ENCODE measurements around the gene TEX48.

The TEX48 gene

DNA sequence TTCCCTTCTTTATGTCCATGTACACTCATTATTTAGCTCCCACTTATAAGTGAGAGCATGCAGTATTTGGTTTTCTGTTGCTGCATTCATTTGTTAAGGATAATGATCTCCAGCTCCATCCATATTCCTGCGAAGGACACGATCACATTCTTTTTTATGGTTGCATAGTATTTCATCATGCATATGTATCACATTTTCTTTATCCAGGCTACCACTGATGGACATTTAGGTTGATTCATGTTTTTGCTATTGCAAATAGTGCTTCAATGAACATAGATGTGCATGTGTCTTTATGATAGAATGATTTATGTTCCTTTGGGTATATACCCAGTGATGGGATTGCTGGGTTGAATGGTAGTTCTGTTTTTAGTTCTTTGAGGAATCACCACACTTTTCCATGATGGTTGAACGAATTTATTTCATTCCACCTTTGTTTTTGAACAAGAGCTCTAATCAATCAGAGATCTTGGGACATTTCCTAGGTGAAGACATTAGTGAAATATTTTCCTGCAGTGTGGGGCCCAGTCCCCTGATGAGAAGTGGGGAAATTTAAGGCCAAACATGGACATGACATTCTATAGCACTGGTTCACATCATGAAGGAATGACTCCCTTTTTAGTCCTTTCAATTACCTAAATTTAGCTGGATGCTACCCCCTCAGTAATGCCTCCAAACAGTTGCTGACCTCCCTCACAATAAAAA, 7.1 kb upstream of the TEX48 start:
- H4K8ac ChIP-seq (ENCODE audit: low read depth, low read length): no peak overlapping the region
- no peak overlapping the region for H3K18ac ChIP-seq (ENCODE audit: low read length)
- no peak overlapping the region for H4K5ac ChIP-seq (ENCODE audit: low read length)
- H2BK120ac ChIP-seq (ENCODE audit: low read depth, low read length): no peak overlapping the region
- no peak overlapping the region for H2BK5ac ChIP-seq (ENCODE audit: low read length)
- no peak overlapping the region for H3K23ac ChIP-seq (ENCODE audit: low read length)
- no peaks in the 10 kb centered on the region for H3K79me2 ChIP-seq (ENCODE audit: control insufficient read depth, insufficient read depth, low read length)
- H3K4me2 ChIP-seq (ENCODE audit: low read length): no peak overlapping the region
- no peak overlapping the region for H2AK5ac ChIP-seq (ENCODE audit: low read length)
- H3K56ac ChIP-seq (ENCODE audit: low read length): no peak overlapping the region
- H3K27ac ChIP-seq (ENCODE audit: low read depth, low read length): no peak overlapping the region
- H3K4me3 ChIP-seq (ENCODE audit: low read length): no peak overlapping the region
- no peaks in the 10 kb centered on the region for H3K36me3 ChIP-seq (ENCODE audit: control insufficient read depth, insufficient read depth, low read length)
- H3K79me1 ChIP-seq (ENCODE audit: low read length): no peaks in the 10 kb centered on the region
- H3K4me1 ChIP-seq (ENCODE audit: control insufficient read depth, low read depth, low read length): no peaks in the 10 kb centered on the region
- no peak overlapping the region for H3K4ac ChIP-seq (ENCODE audit: low read depth, low read length)
- no peak for DNase-seq
- H2BK15ac ChIP-seq (replicated peaks; ENCODE audit: low read depth): no peak overlapping the region
- H3K27me3 ChIP-seq (ENCODE audit: insufficient read depth, low read length, poor library complexity): no peaks in the 10 kb centered on the region
- no peak overlapping the region for H3K9ac ChIP-seq (ENCODE audit: low read length)
- WGBS (ENCODE audit: extremely low coverage, insufficient coverage, low lambda C conversion rate): no CpG with 5 or more reads among the region's 3 CpGs

GRCh38 chr9:114688379-114688778, 6.4 kb upstream of the TEX48 start:
- no peak for DNase-seq
- Histone ChIP-seq H2BK5ac (ENCODE audit: low read length) (no peak overlapping the region), H3K27me3 (ENCODE audit: insufficient read depth, low read length, poor library complexity) (no peaks in the 10 kb centered on the region), H3K4ac (ENCODE audit: low read depth, low read length) (no peak overlapping the region), H2AK5ac (ENCODE audit: low read length) (no peak overlapping the region), H2BK15ac (replicated peaks; ENCODE audit: low read depth) (no peak overlapping the region), H3K27ac (ENCODE audit: low read depth, low read length) (no peak overlapping the region), H3K4me1 (ENCODE audit: control insufficient read depth, low read depth, low read length) (no peaks in the 10 kb centered on the region), H3K23ac (ENCODE audit: low read length) (no peak overlapping the region), H3K79me1 (ENCODE audit: low read length) (no peaks in the 10 kb centered on the region), H3K4me2 (ENCODE audit: low read length) (no peak overlapping the region), H2BK120ac (ENCODE audit: low read depth, low read length) (no peak overlapping the region), H4K5ac (ENCODE audit: low read length) (no peak overlapping the region), H3K56ac (ENCODE audit: low read length) (no peak overlapping the region), H3K18ac (ENCODE audit: low read length) (no peak overlapping the region), H3K36me3 (ENCODE audit: control insufficient read depth, insufficient read depth, low read length) (no peaks in the 10 kb centered on the region), H3K4me3 (ENCODE audit: low read length) (no peak overlapping the region), H3K9ac (ENCODE audit: low read length) (no peak overlapping the region), H3K79me2 (ENCODE audit: control insufficient read depth, insufficient read depth, low read length) (no peaks in the 10 kb centered on the region), H4K8ac (ENCODE audit: low read depth, low read length) (no peak overlapping the region)
- no CpG with 5 or more reads among the region's 4 CpGs for WGBS (ENCODE audit: extremely low coverage, insufficient coverage, low lambda C conversion rate)

DNA sequence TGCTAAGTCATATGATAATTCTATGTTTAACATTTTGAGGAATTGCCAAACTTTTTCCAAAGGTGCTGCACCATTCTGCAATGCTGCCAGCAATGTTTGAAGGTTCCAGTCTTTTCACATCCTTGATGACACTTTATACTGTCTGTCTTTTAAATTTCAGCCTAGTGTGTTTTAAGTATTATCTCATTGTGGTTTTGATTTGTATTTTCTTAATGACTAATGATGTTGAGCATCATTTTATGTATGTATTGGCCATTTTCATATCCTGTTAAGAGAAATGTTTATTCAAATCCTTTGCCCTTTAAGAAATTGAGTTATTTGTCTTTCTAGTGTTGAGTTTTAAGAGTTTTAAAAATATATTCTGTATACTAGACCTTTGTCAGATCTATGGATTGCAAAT, 5.0 kb upstream of the TEX48 start:
- no peak overlapping the region for H3K4me2 ChIP-seq (ENCODE audit: low read length)
- no peak overlapping the region for H3K23ac ChIP-seq (ENCODE audit: low read length)
- H3K4ac ChIP-seq (ENCODE audit: low read depth, low read length): no peak overlapping the region
- H2AK5ac ChIP-seq (ENCODE audit: low read length): no peak overlapping the region
- no peak overlapping the region for H2BK120ac ChIP-seq (ENCODE audit: low read depth, low read length)
- no peaks in the 10 kb centered on the region for H3K36me3 ChIP-seq (ENCODE audit: control insufficient read depth, insufficient read depth, low read length)
- no peak overlapping the region for H3K27ac ChIP-seq (ENCODE audit: low read depth, low read length)
- H3K79me2 ChIP-seq (ENCODE audit: control insufficient read depth, insufficient read depth, low read length): no peaks in the 10 kb centered on the region
- H3K4me1 ChIP-seq (ENCODE audit: control insufficient read depth, low read depth, low read length): no peaks in the 10 kb centered on the region
- H3K9ac ChIP-seq (ENCODE audit: low read length): no peak overlapping the region
- no peak overlapping the region for H4K8ac ChIP-seq (ENCODE audit: low read depth, low read length)
- H3K4me3 ChIP-seq (ENCODE audit: low read length): no peak overlapping the region
- no peaks in the 10 kb centered on the region for H3K27me3 ChIP-seq (ENCODE audit: insufficient read depth, low read length, poor library complexity)
- no peak overlapping the region for H4K5ac ChIP-seq (ENCODE audit: low read length)
- DNase-seq: no peak
- no peak overlapping the region for H2BK15ac ChIP-seq (replicated peaks; ENCODE audit: low read depth)
- H2BK5ac ChIP-seq (ENCODE audit: low read length): no peak overlapping the region
- no peak overlapping the region for H3K56ac ChIP-seq (ENCODE audit: low read length)
- no peak overlapping the region for H3K18ac ChIP-seq (ENCODE audit: low read length)
- no peaks in the 10 kb centered on the region for H3K79me1 ChIP-seq (ENCODE audit: low read length)

DNA sequence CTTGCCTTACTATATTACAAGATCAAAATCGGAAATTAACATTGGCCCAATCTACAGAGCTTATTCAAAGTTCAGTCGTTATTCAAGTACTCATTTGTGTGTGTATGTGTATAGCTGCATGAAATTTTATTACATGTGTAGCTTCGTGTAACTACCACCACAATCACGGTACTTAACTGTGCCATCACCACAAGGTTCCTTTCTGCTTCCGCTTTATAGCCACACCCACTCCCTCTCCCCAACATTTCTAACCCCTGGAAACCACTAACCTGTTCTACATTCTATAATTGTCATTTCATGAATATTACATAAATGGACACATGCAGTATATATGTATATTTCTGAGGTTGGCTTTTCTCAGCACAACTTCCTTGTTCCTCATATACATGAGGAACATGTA, 4.0 kb upstream of the TEX48 start:
- H3K4me1 ChIP-seq (ENCODE audit: control insufficient read depth, low read depth, low read length): no peaks in the 10 kb centered on the region
- H3K27me3 ChIP-seq (ENCODE audit: insufficient read depth, low read length, poor library complexity): no peaks in the 10 kb centered on the region
- DNase-seq: no peak
- no peaks in the 10 kb centered on the region for H3K36me3 ChIP-seq (ENCODE audit: control insufficient read depth, insufficient read depth, low read length)
- no peak overlapping the region for H3K27ac ChIP-seq (ENCODE audit: low read depth, low read length)
- H3K23ac ChIP-seq (ENCODE audit: low read length): no peak overlapping the region
- no peak overlapping the region for H2AK5ac ChIP-seq (ENCODE audit: low read length)
- H3K18ac ChIP-seq (ENCODE audit: low read length): no peak overlapping the region
- H4K8ac ChIP-seq (ENCODE audit: low read depth, low read length): no peak overlapping the region
- no peaks in the 10 kb centered on the region for H3K79me1 ChIP-seq (ENCODE audit: low read length)
- no peak overlapping the region for H3K4ac ChIP-seq (ENCODE audit: low read depth, low read length)
- no peak overlapping the region for H3K56ac ChIP-seq (ENCODE audit: low read length)
- H3K79me2 ChIP-seq (ENCODE audit: control insufficient read depth, insufficient read depth, low read length): no peaks in the 10 kb centered on the region
- no peak overlapping the region for H3K4me2 ChIP-seq (ENCODE audit: low read length)
- H2BK15ac ChIP-seq (replicated peaks; ENCODE audit: low read depth): no peak overlapping the region
- no peak overlapping the region for H2BK120ac ChIP-seq (ENCODE audit: low read depth, low read length)
- H2BK5ac ChIP-seq (ENCODE audit: low read length): no peak overlapping the region
- no peak overlapping the region for H4K5ac ChIP-seq (ENCODE audit: low read length)
- no peak overlapping the region for H3K4me3 ChIP-seq (ENCODE audit: low read length)
- no peak overlapping the region for H3K9ac ChIP-seq (ENCODE audit: low read length)
- no CpG with 5 or more reads among the region's 5 CpGs for WGBS (ENCODE audit: extremely low coverage, insufficient coverage, low lambda C conversion rate)

GRCh38 chr9:114684036-114684435, 2.0 kb upstream of the TEX48 start:
- no peak overlapping the region for H3K27ac ChIP-seq (ENCODE audit: low read depth, low read length)
- no peak overlapping the region for H3K4ac ChIP-seq (ENCODE audit: low read depth, low read length)
- H3K18ac ChIP-seq (ENCODE audit: low read length): no peak overlapping the region
- H4K8ac ChIP-seq (ENCODE audit: low read depth, low read length): no peak overlapping the region
- H2AK5ac ChIP-seq (ENCODE audit: low read length): no peak overlapping the region
- H3K36me3 ChIP-seq (ENCODE audit: control insufficient read depth, insufficient read depth, low read length): no peaks in the 10 kb centered on the region
- no CpG with 5 or more reads among the region's 6 CpGs for WGBS (ENCODE audit: extremely low coverage, insufficient coverage, low lambda C conversion rate)
- H3K4me3 ChIP-seq (ENCODE audit: low read length): no peak overlapping the region
- no peaks in the 10 kb centered on the region for H3K79me1 ChIP-seq (ENCODE audit: low read length)
- no peak overlapping the region for H2BK5ac ChIP-seq (ENCODE audit: low read length)
- H2BK15ac ChIP-seq (replicated peaks; ENCODE audit: low read depth): no peak overlapping the region
- H3K4me1 ChIP-seq (ENCODE audit: control insufficient read depth, low read depth, low read length): no peaks in the 10 kb centered on the region
- no peaks in the 10 kb centered on the region for H3K79me2 ChIP-seq (ENCODE audit: control insufficient read depth, insufficient read depth, low read length)
- no peak for DNase-seq
- H3K23ac ChIP-seq (ENCODE audit: low read length): no peak overlapping the region
- no peaks in the 10 kb centered on the region for H3K27me3 ChIP-seq (ENCODE audit: insufficient read depth, low read length, poor library complexity)
- no peak overlapping the region for H3K4me2 ChIP-seq (ENCODE audit: low read length)
- H3K9ac ChIP-seq (ENCODE audit: low read length): no peak overlapping the region
- no peak overlapping the region for H4K5ac ChIP-seq (ENCODE audit: low read length)
- no peak overlapping the region for H2BK120ac ChIP-seq (ENCODE audit: low read depth, low read length)
- no peak overlapping the region for H3K56ac ChIP-seq (ENCODE audit: low read length)

DNA sequence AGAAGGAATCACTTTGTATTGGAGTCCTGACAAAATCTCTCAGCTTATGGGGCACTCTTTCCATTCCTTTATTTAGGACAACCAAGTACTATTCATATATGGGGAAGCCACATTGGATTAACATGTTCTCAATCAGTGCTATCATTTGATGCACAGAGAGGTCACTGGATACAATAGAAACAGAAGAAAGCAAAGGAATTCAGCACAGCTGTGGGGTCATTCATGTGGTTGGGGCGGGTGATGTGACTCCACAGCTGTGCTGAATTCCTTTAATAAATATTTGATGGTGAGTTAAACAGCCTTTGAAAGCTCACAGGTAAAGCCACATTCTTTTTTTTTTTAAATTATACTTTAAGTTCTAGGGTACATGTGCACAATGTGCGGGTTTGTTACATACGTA, 854 bp upstream of the TEX48 start:
- no CpG with 5 or more reads among the region's 3 CpGs for WGBS (ENCODE audit: extremely low coverage, insufficient coverage, low lambda C conversion rate)
- Histone ChIP-seq H3K56ac (ENCODE audit: low read length) (no peak overlapping the region), H3K4me1 (ENCODE audit: control insufficient read depth, low read depth, low read length) (no peaks in the 10 kb centered on the region), H4K8ac (ENCODE audit: low read depth, low read length) (no peak overlapping the region), H3K27me3 (ENCODE audit: insufficient read depth, low read length, poor library complexity) (no peaks in the 10 kb centered on the region), H2BK120ac (ENCODE audit: low read depth, low read length) (no peak overlapping the region), H4K5ac (ENCODE audit: low read length) (no peak overlapping the region), H3K18ac (ENCODE audit: low read length) (no peak overlapping the region), H3K79me2 (ENCODE audit: control insufficient read depth, insufficient read depth, low read length) (no peaks in the 10 kb centered on the region), H3K9ac (ENCODE audit: low read length) (no peak overlapping the region), H3K36me3 (ENCODE audit: control insufficient read depth, insufficient read depth, low read length) (no peaks in the 10 kb centered on the region), H2BK15ac (replicated peaks; ENCODE audit: low read depth) (no peak overlapping the region), H3K4me2 (ENCODE audit: low read length) (no peak overlapping the region), H2AK5ac (ENCODE audit: low read length) (no peak overlapping the region), H3K27ac (ENCODE audit: low read depth, low read length) (no peak overlapping the region), H2BK5ac (ENCODE audit: low read length) (no peak overlapping the region), H3K4me3 (ENCODE audit: low read length) (no peak overlapping the region), H3K23ac (ENCODE audit: low read length) (no peak overlapping the region), H3K4ac (ENCODE audit: low read depth, low read length) (no peak overlapping the region), H3K79me1 (ENCODE audit: low read length) (no peaks in the 10 kb centered on the region)
- no peak for DNase-seq

Measured in mesendoderm (in vitro differentiated cells).